ENCODE measurements around the gene GYS1.
"Not testable (repeated sequence)": the region's sequence is repeated elsewhere in the genome, so short reads cannot be mapped to it uniquely, and the experiment has no call there.

GYS1 gene

GRCh38 chr19:48993175-48994034 lies at the start of gene GYS1, which contains the start of gene RUVBL2:
Gene GYS1, minus strand, starts transcription at chr19:48993309. Its CDS starts 197 bp downstream, at chr19:48993112.
Gene RUVBL2, plus strand, starts transcription at chr19:48993887. Its CDS starts 25 bp downstream, at chr19:48993912.
- peak; percentile 99 for DNase-seq

DNA sequence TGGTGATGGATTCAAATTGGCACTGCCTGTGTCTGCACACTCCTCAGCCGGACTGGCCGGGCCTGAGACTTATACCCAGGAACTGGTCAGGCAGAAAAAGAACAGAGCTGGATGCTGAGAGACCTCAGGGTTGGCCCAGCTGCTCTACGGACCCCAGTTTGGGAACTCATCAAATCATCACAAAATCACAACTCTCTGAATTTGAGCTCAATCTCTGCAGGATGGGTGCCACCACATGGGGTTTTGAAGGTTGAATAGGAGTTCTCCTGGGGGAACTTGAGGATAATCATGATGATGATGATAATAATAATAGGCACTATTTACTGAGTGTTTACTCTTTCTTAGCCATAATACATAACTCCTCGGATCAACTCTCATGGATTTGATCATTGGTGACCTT lies 49.6 kb upstream of the GYS1 start:
- not testable (repeated sequence) for DNase-seq

DNA sequence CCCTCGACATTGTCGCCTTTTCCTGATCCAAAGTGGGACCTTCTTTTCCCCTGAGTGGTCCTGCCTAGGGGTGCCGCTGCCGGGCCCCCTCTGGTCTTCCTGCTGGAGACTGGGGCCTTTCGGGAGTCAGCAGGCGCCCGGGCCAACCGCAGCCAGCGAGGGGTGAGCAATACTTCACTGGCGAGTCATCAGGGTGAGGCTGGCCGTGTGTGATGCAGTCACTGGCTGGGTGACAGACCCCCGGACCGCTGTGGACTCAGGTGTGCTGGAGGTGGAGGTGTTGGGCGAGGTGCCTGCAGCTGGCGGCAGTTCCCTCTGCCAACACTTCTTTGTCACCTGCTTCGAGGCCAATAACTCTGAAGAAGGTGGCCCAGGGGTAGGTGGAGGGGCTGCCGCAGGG lies 49.1 kb upstream of the GYS1 start:
- no peak for DNase-seq

- not testable (repeated sequence) for DNase-seq
These were observed 46.6 kb upstream of the GYS1 start for GRCh38 chr19:49039736-49040135.

GRCh38 chr19:49038557-49039276 lies 45.6 kb upstream of the GYS1 start:
- DNase-seq: not testable (repeated sequence)

DNA sequence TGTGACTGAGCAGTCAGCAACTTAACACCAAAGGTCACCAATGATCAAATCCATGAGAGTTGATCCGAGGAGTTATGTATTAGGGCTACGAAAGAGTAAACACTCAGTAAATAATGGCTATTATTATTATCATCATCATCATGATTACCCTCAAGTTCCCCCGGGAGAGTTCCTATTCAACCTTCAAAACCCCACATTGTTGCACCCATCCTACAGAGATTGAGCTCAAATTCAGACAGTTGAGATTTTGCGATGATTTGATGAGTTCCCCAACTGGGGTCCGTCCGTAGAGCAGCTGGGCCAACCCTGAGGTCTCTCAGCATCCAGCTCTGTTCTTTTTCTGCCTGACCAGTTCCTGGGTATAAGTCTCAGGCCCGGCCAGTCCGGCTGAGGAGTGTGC lies 45.0 kb upstream of the GYS1 start:
- DNase-seq: not testable (repeated sequence)

GRCh38 chr19:49036815-49037214 lies 43.7 kb upstream of the GYS1 start, which contains the start of gene CGB1:
Gene CGB1, minus strand, starts transcription at chr19:49036895. Its CDS starts 184 bp downstream, at chr19:49036711.
- peak; percentile 34 for DNase-seq

- DNase-seq: peak; percentile 60
These were observed 38.7 kb upstream of the GYS1 start, which contains the start of gene CGB2 for GRCh38 chr19:49031642-49032301. Gene CGB2, plus strand, starts transcription at chr19:49031890. Its CDS starts 206 bp downstream, at chr19:49032096.

DNA sequence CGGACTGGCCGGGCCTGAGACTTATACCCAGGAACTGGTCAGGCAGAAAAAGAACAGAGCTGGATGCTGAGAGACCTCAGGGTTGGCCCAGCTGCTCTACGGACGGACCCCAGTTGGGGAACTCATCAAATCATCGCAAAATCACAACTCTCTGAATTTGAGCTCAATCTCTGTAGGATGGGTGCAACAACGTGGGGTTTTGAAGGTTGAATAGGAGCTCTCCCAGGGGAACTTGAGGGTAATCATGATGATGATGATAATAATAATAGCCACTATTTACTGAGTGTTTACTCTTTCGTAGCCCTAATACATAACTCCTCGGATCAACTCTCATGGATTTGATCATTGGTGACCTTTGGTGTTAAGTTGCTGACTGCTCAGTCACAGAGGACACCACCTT lies 37.2 kb upstream of the GYS1 start:
- not testable (repeated sequence) for DNase-seq

DNA sequence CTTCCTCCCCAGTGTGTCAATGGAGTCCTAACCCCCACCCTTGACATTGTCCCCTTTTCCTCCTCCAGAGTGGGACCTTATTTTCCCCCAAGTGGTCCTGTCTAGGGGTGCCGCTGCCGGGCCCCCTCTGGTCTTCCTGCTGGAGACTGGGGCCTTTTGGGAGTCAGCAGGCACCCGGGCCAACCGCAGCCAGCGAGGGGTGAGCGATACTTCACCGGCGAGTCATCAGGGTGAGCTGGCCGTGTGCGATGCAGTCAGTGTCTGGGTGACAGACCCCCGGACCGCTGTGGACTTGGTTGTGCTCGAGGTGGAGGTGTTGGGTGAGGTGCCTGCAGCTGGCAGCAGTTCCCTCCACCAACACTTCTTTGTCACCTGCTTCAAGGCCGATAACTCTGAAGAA lies 36.6 kb upstream of the GYS1 start:
- not testable (repeated sequence) for DNase-seq

DNA sequence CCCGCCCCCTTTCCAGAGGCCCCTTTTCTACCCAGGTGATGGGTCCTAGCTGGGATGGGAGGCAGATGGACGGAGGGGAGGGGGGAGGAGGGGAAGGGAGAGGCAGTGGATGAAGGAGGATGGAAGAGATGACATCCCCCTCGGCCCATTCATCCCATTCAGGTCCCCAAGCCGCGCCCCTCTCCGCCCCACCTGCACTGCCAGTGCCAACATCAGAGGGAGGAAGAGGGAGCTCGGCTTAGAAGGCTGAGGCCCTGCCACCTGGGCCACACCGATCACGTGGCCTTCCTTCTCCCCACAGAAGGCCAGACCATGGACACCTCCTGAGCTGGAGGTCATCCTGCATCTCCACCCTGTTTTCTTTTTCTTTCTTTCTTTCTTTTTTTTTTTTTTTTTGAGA lies 35.6 kb upstream of the GYS1 start:
- DNase-seq: not testable (repeated sequence)

DNA sequence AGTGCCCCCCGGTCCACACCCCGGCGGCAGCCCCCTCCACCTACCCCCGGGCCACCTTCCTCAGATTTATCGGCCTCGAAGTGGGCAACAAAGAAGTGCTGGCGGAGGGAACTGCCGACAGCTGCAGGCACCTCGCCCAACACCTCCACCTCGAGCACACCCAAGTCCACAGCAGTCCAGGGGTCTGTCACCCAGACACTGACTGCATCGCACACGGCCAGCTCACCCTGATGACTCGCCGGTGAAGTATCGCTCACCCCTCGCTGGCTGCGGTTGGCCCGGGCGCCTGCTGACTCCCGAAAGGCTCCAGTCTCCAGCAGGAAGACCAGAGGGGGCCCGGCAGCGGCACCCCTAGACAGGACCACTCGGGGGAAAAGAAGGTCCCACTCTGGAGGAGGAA lies 32.5 kb upstream of the GYS1 start:
- DNase-seq: not testable (repeated sequence)

DNA sequence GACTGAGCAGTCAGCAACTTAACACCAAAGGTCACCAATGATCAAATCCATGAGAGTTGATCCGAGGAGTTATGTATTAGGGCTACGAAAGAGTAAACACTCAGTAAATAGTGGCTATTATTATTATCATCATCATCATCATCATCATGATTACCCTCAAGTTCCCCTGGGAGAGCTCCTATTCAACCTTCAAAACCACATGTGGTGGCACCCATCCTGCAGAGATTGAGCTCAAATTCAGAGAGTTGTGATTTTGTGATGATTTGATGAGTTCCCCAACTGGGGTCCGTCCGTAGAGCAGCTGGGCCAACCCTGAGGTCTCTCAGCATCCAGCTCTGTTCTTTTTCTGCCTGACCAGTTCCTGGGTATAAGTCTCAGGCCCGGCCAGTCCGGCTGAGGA lies 32.0 kb upstream of the GYS1 start:
- not testable (repeated sequence) for DNase-seq

DNA sequence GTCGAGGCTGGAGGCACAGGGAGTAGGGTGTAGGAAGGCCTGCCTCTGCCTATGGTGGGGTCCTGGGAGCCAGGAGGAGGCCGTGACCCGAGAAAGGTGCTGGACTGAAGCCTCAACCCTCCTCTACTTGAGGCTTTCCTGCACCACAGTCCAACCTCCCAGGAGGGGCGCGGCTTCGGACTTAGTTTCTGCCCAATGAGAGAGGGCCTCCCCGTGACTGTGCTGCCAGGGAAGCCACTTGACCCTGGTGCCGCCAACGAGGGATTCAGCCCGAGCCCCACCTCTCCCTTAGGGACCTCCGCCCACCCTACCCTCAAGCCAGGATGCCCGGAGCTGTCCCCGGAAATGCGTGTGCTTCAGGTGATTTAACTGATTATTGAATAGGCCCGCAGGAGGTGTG lies 31.1 kb upstream of the GYS1 start, which contains the start of gene CGB3:
TSS of gene CGB3 (minus strand) at position 101 of the 400 bp plus-strand sequence. CDS start 362 bp downstream, outside the sequence.
- DNase-seq: not testable (repeated sequence)

DNA sequence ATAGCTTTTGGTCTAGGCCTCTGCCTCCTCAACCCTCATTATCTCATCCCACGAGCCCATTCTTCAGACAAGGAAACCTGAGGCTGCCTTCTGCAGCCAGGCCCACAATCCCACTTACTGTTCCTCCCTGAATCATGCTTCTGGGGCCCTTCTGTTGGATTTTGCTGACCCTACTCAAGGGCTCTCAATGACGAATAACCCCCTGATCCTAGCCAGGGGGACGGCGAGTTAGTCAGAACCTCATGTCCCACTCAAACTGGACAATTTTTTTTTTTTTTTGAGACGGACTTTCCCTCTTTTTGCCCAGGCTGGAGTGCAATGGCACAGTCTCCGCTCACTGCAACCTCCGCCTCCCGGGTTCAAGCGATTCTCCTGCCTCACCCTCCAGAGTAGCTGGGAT lies 29.0 kb upstream of the GYS1 start:
- no peak for DNase-seq

GRCh38 chr19:49020931-49021895 lies 28.1 kb upstream of the GYS1 start:
- no peak for DNase-seq

- DNase-seq: no peak
These were observed 27.2 kb upstream of the GYS1 start for GRCh38 chr19:49020342-49020741.

- peak; percentile 71 for DNase-seq
These were observed 26.3 kb upstream of the GYS1 start for GRCh38 chr19:49019242-49019932.

- peak; percentile 34 for DNase-seq
These were observed 25.5 kb upstream of the GYS1 start for GRCh38 chr19:49018388-49019241.
